Stimulated activated CD8-positive, alpha-beta memory T cell treated with anti-CD3 and anti-CD28 coated beads, Interleukin-15, amount 100 ng/mL, for 48 hours (primary cell): ENCODE measurements around the gene DESI1.
"Not testable (repeated sequence)": the region's sequence is repeated elsewhere in the genome, so short reads cannot be mapped to it uniquely, and the experiment has no call there.

Experiments used
- DNase-seq, 2 donors: peaks; one replicate each; pipeline ENCODE4 v3.0.0-alpha.2; 2020; ENCODE audit warnings: low read depth in 2 of 2

DESI1 gene

DNA sequence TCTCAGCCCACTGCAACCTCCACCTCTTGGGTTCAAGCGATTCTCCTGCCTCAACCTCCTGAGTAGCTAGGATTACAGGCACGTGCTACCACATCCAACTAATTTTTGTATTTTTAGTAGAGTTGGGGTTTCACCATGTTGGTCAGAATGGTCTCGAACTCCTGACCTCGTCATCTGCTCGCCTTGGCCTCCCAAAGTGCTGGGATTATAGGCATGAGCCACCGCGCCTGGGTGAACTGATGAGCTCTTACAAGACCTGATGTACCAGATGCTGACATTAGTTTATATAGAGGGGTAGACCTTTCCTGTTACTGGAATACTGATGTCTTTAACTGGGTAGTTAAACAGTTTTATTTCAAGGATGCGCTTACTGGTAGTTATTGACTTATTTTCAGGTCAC is 13.8 kb upstream of the DESI1 start:
- not testable (repeated sequence) for DNase-seq

DNA sequence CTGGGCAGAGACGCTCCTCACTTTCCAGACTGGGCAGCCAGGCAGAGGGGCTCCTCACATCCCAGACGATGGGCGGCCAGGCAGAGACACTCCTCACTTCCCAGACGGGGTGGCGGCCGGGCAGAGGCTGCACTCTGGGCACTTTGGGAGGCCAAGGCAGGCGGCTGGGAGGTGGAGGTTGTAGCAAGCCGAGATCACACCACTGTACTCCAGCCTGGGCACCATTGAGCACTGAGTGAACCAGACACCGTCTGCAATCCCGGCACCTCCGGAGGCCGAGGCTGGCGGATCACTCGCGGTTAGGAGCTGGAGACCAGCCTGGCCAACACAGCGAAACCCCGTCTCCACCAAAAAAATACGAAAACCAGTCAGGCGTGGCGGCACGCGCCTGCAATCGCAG is 10.8 kb upstream of the DESI1 start:
- not testable (repeated sequence) for DNase-seq

DNA sequence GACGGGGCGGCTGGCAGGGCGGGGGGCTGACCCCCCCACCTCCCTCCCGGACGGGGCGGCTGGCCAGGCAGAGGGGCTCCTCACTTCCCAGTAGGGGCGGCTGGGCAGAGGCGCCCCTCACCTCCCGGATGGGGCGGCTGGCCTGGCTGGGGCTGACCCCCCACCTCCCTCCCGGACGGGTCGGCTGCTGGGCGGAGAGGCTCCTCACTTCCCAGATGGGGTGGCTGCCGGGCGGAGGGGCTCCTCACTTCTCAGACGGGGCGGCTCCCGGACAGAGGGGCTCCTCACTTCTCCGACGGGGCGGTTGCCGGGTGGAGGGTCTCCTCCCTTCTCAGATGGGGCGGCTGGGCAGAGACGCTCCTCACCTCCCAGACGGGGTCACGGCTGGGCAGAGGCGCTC is 10.3 kb upstream of the DESI1 start:
- not testable (repeated sequence) for DNase-seq

GRCh38 chr22:41625577-41625976 is 4.7 kb upstream of the DESI1 start:
- DNase-seq = no peak

DNA sequence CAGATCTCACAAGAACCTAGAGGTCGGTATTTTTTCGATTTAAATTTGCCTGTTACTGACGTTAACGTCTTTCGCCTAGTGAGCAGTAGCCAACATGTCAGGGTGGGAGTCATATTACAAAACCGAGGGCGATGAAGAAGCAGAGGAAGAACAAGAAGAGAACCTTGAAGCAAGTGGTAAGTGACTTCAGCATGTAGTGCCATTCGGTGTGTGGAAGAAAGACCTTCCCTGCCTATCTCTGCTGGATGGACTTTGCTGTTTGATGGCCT is 1.0 kb upstream of the DESI1 start:
- DNase-seq = no peak

- DNase-seq = peak; percentile 99
Observed at GRCh38 chr22:41621099-41621910, 462 bp upstream of the DESI1 start, which contains the start of gene XRCC6. TSS of gene XRCC6 (plus strand) at chr22:41621295. CDS start at chr22:41622005, 710 bp downstream.

DNA sequence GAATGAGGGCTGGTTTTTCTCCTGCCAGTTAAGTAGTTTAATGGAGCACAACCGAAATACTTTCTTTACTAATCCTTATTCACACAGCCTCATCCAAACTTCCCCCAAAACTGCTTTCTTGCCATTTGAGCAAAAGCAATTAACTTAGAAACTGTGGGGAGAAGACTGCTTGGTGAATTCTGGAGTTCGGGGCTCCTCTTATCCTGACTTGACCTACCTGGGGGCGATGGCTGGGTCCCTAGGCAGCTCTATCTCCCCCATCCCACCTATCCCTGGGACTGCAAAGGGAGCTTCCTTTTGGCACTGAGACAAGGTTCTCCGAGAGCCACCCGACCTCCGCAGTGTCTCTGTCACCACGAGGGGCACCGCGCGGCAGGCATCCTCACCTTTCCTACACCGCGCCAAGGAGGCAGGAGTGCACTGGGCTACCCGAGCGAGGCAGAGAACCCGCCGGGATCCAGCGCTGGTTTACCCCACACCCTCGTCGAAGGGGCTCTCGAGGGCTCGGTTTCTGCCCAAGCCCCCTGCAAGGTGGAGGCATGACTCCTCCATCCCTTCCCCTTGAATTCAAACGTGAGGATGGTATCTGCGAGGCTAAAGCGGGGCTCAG is 759 bp downstream of the DESI1 start:
- peak; percentile 13 to 36 for DNase-seq

DNA sequence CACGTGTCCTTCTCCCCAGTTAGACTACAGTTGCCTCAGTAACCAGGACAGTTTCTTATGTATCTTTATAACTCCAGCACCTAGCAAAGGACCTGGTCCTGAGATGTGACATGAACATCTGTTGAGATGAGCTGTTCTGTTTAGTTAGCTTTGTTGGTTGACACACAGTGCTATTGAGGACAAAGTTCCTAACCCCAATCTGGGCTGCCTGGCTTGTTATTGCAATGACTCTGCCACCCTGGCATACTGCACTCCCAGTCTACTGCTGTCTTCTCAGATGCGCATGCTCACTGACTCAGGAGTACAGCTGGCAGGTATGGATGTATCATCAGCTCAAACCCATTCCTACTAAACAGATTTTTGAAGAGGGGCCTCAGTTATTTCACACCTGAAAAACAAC is 7.4 kb downstream of the DESI1 start:
- no peak for DNase-seq

GRCh38 chr22:41612603-41613306 is 8.1 kb downstream of the DESI1 start:
- DNase-seq = no peak

DNA sequence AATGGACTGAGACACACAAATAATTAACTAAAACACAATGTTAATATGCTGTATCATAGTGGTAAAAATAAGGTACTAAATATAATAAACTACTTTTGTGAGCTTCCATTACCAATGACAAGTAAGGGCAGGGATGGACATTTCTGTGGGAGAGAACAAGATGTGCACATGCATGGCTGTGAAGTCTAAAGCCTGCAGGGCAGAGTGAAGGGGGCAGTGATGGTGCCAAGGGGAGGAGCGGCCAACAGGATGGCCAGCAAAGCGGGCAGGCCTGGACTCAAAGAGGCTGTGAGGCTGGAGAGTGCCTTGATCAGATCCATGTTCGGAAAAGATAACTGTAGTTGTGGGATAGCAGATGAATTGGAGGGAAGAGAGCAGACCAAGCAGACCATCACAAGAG is 12.5 kb downstream of the DESI1 start:
- DNase-seq = no peak

DNA sequence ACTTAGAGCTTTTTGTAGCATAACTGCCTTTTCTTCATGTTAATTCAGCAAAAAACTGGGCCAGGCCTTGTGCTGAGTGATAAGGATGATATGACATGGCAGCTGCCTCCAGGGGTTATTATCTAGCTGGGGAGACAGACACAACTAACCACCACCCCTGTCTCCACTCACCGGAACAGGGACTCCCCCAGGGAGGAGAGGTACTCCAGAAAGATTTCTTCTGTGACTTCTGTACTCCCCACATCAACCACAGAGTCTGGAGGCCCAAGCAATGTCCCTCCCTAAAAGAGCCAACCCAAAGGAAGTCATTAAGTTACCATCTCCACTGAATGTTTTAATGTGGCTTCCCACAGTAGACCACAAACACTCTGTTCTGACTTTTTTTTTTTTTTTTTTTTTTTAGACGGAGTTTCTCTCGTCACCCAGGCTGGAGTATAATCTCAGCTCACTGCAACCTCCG is 16.9 kb downstream of the DESI1 start:
- DNase-seq = peak; percentile 69 to 75

DNA sequence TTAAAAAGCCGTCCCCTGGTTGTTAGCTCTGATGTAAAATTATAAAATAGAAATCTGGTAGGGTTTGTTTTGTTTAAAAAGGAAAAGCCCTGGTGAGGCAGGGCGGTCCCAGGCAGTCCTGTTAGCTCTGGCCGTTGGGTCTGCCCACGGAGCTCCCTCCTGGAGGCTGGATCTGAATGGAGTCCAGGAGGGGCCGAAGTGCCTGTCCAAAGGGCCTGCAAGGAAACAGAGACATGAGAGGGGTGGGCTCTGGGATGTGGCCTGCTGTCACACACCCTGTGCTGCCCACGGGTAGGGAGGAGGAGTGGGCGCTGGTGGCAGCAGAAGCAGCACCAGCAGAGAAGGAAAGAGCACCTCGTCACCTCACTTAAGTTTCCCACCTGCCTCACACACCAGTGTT is 19.9 kb downstream of the DESI1 start:
- no peak for DNase-seq

- no peak for DNase-seq
Observed at GRCh38 chr22:41598891-41599635, 21.8 kb downstream of the DESI1 start.

DNA sequence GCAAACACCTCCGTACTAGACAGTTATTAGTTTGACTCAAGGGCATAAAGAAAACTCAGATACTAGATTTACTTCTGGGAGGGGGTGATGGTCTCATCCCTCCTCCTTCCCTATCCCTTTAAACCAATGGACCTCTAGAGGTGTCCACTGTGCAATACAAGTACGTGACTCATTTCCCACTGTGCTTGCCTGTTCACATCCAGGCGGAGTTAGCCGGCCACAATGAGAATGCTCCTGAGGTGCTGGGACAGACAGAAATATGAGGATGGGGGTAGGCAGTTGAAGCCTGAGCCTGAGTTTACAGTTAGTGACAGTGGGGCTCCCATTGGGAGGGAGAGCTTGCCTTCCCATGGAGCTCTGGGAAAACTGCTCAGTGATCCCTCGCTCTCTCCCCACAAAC is 22.8 kb downstream of the DESI1 start:
- no peak for DNase-seq

GRCh38 chr22:41597635-41597953 is 23.2 kb downstream of the DESI1 start:
- DNase-seq = no peak

DNA sequence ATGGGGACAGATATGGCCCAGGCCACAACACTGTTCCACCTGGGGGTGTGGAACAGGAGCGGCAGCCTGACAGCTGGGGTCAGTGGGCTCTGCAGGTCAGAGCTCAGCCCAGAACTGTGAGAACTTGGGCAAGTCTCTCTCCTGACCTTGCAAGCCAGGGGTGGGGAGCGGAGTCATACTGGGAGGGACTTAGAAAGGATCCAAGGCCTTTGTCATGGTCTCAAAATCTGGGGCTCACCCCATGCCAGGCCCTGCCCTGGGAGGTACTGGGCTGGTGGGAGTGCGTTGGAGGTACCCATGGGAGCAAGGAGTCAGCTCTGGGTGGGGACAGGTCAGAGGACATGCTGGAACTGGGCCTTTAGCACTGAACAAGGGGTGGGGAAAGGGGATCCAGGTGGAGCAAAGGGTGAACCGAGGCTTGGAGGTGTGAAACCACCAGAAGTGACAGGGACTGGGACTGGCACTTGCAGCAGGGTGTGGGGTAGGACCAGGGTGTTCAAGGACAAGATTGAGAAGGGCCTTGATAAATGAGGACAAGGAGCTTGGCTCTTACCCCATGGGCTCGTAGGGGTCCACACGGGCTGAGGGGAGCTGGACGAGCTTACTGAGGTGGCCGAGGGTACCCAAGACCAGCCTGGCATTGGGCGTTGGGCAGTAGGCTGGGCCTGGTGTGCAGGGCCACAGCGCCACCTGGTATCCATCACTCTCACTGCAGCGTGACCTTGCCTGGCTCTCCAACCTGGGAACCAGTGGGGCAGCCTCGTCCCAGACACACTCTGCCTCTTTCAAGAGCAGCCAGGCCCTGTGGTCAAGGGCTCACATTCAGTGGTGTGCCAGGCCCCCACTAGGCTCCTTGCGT is 23.8 kb downstream of the DESI1 start:
- peak in 1 of 2 donors; percentile 6 for DNase-seq

- no peak for DNase-seq
Observed at GRCh38 chr22:41595703-41596102, 25.1 kb downstream of the DESI1 start.

DNA sequence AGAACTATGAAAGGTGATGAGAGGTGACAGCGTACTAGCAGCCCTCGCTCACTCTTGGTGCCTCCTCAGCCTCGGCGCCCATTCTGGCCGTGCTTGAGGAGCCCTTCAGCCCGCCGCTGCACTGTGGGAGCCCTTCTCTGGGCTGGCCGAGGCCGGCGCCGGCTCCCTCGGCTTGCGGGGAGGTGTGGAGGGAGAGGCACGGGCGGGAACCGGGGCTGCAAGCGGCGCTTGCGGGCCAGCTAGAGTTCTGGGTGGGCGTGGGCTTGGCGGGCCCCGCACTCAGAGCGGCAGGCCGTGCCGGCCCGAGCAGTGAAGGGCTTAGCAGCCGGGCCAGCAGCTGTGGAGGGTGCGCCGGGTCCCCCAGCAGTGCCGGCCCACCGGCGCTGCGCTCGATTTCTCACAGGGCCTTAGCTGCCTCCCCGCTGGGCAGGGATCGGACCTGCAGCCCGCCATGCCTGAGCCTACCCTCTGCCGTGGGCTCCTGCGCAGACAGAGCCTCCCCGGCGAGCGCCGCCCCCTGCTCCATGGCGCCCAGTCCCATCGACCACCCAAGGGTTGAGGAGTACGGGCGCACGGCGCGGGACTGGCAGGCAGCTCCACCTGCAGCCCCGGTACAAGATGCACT is 27.4 kb downstream of the DESI1 start:
- DNase-seq = not testable (repeated sequence)

GRCh38 chr22:41589391-41590241 is 31.2 kb downstream of the DESI1 start, which contains the start of gene PMM1:
TSS of gene PMM1 (minus strand) at chr22:41589840. CDS start at chr22:41589805, 35 bp downstream.
- DNase-seq = peak; percentile 100

DNA sequence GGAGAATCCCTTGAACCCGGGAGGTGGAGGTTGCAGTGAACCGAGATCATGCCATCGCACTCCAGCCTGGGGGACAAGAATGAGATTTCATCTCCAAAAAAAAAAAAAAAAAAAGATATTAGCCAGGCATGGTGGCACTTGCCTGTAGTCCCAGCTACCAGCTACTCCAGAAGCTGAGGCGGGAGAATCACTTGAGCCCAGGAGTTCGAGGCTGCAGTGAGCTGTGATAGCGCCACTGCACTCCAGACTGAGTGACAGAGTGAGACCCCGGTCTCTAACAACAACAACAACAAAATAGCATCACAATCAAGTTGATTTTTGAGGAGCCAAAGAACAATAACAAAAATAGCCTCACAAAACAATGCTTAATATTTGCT is 33.5 kb downstream of the DESI1 start:
- no peak for DNase-seq
